ENCODE measurements around the gene GRIK3. TPM values are rescaled to one million over a fixed set of nuclear protein-coding genes. Genes with fewer than 3 reads are reported as not detected.

GRIK3 gene
- total RNA-seq, 1 experiment from 2014 or later, result not detected

DNA sequence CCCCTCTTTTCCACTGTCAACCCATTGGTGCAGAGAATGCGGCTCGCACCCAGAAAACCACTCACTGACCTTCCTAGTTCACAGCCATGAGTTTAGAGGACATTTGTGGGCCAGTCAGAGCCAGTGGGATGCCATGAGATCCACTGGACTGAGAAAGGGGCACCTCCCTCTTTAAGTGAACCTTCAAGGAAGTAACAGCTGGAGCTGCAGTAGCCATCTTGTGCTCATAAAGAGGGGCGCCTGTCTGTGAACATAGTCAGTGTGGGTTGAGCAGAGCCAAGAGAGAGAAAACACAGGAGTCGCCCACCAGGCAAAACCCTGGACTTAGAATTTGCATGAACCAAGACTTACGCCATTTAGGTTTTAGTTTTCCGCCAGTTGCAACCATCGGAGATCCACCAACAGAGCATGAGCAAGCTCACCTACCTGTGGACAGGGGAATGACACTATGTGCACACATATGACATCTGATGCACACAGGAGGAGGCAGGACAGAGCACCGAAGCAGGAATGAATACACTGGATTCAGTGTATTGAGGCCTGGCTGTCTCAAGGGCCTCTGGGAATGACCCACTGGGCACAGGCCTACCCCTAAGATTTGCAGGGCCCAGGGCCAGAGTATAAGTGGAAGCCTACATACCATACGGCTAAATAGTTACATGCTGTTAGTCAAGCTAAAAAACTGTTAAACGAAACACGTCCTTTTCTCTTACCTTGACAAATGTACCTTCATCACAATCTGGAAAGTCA, 151.6 kb downstream of the GRIK3 start:
- Histone ChIP-seq H3K79me2 (ENCODE audit: low read length) (no peaks in the 10 kb centered on the region), H2AFZ (ENCODE audit: low read length) (no peak overlapping the region), H3K9ac (ENCODE audit: low read length) (no peak overlapping the region), H3K4me2 (ENCODE audit: low read length) (no peak overlapping the region), H3K27ac (ENCODE audit: low read length) (no peak overlapping the region), H3K4me1 (ENCODE audit: insufficient read depth, low read length) (no peaks in the 10 kb centered on the region), H3K4me3 (ENCODE audit: low read length) (no peak overlapping the region), H4K20me1 (ENCODE audit: low read length) (no peaks in the 10 kb centered on the region), H3K9me3 (ENCODE audit: low read length) (no peaks in the 10 kb centered on the region), H3F3A (ENCODE audit: low read length, unreplicated experiment) (no peaks in the 10 kb centered on the region), H3K9me2 (replicated peaks; ENCODE audit: low read length) (no peaks in the 10 kb centered on the region), H3K36me3 (ENCODE audit: low read depth, low read length) (no peaks in the 10 kb centered on the region), H3K27me3 (ENCODE audit: low read length) (peaks cover 36% of the 10 kb centered on the region)
- intact Hi-C loops (cut with micrococcal nuclease), result no loop called here
- ChIA-PET POLR2A (ENCODE audit: unreplicated experiment) (no interaction called here), CTCF (no interaction called here)
- DNase-seq (no peak), ATAC-seq (no peak)
- TF ChIP-seq EZH2 (IDR thresholded peaks at IDR 0.05; ENCODE audit: low read length, unreplicated experiment), result no peak
- TF ChIP-seq EZH2phosphoT487 (IDR thresholded peaks at IDR 0.05; ENCODE audit: borderline replicate concordance, low read length), result no peak
- TF ChIP-seq, protein P1, sequence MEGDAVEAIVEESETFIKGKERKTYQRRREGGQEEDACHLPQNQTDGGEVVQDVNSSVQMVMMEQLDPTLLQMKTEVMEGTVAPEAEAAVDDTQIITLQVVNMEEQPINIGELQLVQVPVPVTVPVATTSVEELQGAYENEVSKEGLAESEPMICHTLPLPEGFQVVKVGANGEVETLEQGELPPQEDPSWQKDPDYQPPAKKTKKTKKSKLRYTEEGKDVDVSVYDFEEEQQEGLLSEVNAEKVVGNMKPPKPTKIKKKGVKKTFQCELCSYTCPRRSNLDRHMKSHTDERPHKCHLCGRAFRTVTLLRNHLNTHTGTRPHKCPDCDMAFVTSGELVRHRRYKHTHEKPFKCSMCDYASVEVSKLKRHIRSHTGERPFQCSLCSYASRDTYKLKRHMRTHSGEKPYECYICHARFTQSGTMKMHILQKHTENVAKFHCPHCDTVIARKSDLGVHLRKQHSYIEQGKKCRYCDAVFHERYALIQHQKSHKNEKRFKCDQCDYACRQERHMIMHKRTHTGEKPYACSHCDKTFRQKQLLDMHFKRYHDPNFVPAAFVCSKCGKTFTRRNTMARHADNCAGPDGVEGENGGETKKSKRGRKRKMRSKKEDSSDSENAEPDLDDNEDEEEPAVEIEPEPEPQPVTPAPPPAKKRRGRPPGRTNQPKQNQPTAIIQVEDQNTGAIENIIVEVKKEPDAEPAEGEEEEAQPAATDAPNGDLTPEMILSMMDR (conservative IDR thresholded peaks at IDR 0.05; ENCODE audit: low read depth, low read length), result no peak
- BruUV-seq (replicated peaks), result no TSS peak

DNA sequence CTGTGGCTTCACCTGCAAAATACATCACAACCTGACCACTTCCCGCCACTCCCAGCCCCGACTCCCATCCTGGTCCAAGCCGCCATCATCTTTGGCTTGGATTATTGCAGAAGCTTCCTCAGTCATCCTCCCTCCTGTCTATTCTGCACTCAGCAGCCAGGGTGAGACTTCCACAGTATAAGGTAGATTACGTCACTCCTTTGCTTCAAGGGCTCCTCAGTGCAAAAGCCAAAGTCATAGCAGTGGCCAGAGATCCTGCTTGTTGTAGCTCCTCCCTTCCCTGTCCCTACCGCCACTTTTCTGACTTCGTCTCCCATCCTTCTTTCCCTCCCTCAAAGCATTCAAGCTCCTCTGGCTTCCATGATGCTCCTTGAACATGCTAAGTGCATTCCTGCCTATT, 152.8 kb downstream of the GRIK3 start:
- H3K9me2 ChIP-seq (replicated peaks; ENCODE audit: low read length), result no peaks in the 10 kb centered on the region
- no peaks in the 10 kb centered on the region for H4K20me1 ChIP-seq (ENCODE audit: low read length)
- no peaks in the 10 kb centered on the region for H3K4me1 ChIP-seq (ENCODE audit: insufficient read depth, low read length)
- no peak overlapping the region for H3K27ac ChIP-seq (ENCODE audit: low read length)
- no peak overlapping the region for H3K9ac ChIP-seq (ENCODE audit: low read length)
- H3K36me3 ChIP-seq (ENCODE audit: low read depth, low read length), result no peaks in the 10 kb centered on the region
- no peaks in the 10 kb centered on the region for H3K9me3 ChIP-seq (ENCODE audit: low read length)
- intact Hi-C loops (cut with micrococcal nuclease), result no loop called here
- POLR2A ChIA-PET (ENCODE audit: unreplicated experiment), result no interaction called here
- H3K79me2 ChIP-seq (ENCODE audit: low read length), result no peaks in the 10 kb centered on the region
- TF ChIP-seq EZH2phosphoT487 (IDR thresholded peaks at IDR 0.05; ENCODE audit: borderline replicate concordance, low read length) (no peak), EZH2 (IDR thresholded peaks at IDR 0.05; ENCODE audit: low read length, unreplicated experiment) (no peak)
- TF ChIP-seq, protein P1 (conservative IDR thresholded peaks at IDR 0.05; ENCODE audit: low read depth, low read length), result no peak
- CTCF ChIA-PET, result no interaction called here
- ATAC-seq, result no peak
- H3K4me3 ChIP-seq (ENCODE audit: low read length), result no peak overlapping the region
- no peaks in the 10 kb centered on the region for H3F3A ChIP-seq (ENCODE audit: low read length, unreplicated experiment)
- BruUV-seq (replicated peaks), result no TSS peak
- DNase-seq, result no peak
- no peak overlapping the region for H3K4me2 ChIP-seq (ENCODE audit: low read length)
- H3K27me3 ChIP-seq (ENCODE audit: low read length), result peaks cover 36% of the 10 kb centered on the region
- H2AFZ ChIP-seq (ENCODE audit: low read length), result no peak overlapping the region

DNA sequence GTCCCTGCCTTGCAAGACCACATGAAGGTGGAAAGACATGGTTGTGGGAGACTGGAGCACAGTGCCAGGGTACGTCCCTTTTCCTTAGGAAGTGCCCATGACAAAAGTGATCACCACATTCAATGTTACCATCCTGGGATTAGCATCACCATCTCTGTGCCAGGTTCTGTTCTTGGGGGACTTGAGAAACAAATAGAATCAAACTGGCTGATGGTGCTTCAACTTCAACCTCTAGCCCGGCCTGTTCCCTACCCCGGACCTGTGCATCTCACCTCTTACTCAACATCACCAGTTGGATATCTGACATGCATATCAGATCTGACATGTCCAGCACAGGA, 153.3 kb downstream of the GRIK3 start:
- no peak overlapping the region for H3K4me3 ChIP-seq (ENCODE audit: low read length)
- no peaks in the 10 kb centered on the region for H3K9me2 ChIP-seq (replicated peaks; ENCODE audit: low read length)
- intact Hi-C loops (cut with micrococcal nuclease), result no loop called here
- peaks cover 36% of the 10 kb centered on the region for H3K27me3 ChIP-seq (ENCODE audit: low read length)
- H3K9me3 ChIP-seq (ENCODE audit: low read length), result no peaks in the 10 kb centered on the region
- TF ChIP-seq EZH2 (IDR thresholded peaks at IDR 0.05; ENCODE audit: low read length, unreplicated experiment), result no peak
- TF ChIP-seq EZH2phosphoT487 (IDR thresholded peaks at IDR 0.05; ENCODE audit: borderline replicate concordance, low read length), result no peak
- TF ChIP-seq, protein P1 (conservative IDR thresholded peaks at IDR 0.05; ENCODE audit: low read depth, low read length), result no peak
- ATAC-seq (no peak), DNase-seq (no peak)
- no peaks in the 10 kb centered on the region for H3K4me1 ChIP-seq (ENCODE audit: insufficient read depth, low read length)
- CTCF ChIA-PET, result no interaction called here
- H3K4me2 ChIP-seq (ENCODE audit: low read length), result no peak overlapping the region
- H4K20me1 ChIP-seq (ENCODE audit: low read length), result no peaks in the 10 kb centered on the region
- H3K79me2 ChIP-seq (ENCODE audit: low read length), result no peaks in the 10 kb centered on the region
- BruUV-seq (replicated peaks), result no TSS peak
- no peak overlapping the region for H3K9ac ChIP-seq (ENCODE audit: low read length)
- no peak overlapping the region for H3K27ac ChIP-seq (ENCODE audit: low read length)
- H2AFZ ChIP-seq (ENCODE audit: low read length), result no peak overlapping the region
- no peaks in the 10 kb centered on the region for H3K36me3 ChIP-seq (ENCODE audit: low read depth, low read length)
- POLR2A ChIA-PET (ENCODE audit: unreplicated experiment), result no interaction called here
- H3F3A ChIP-seq (ENCODE audit: low read length, unreplicated experiment), result no peaks in the 10 kb centered on the region
